Progenitor cell of endocrine pancreas (in vitro differentiated cells): ENCODE measurements around the gene ABCD1. TPM values are rescaled to one million over a fixed set of nuclear protein-coding genes. Genes with fewer than 3 reads are reported as not detected.

Source experiments
- DNase-seq: peaks from one replicate; pipeline ENCODE4 v3.0.0; 2021; ENCODE audit warnings: low spot score; ENCODE audit not compliant: unreplicated experiment
- H3K27ac Mint-ChIP-seq: 2 replicates; pipeline ENCODE4 v1.8.0; 2021; ENCODE audit warnings: mild to moderate bottlenecking, moderate library complexity, mixed read lengths
- H3K27me3 Mint-ChIP-seq: 2 replicates; pipeline ENCODE4 v1.8.0; 2021; ENCODE audit warnings: mixed read lengths
- H3K36me3 Mint-ChIP-seq: 2 replicates; pipeline ENCODE4 v1.8.0; 2022; ENCODE audit warnings: mixed read lengths; ENCODE audit not compliant: insufficient read depth
- H3K4me1 Mint-ChIP-seq: 2 replicates; pipeline ENCODE4 v1.8.0; 2021; ENCODE audit warnings: low read depth, mixed read lengths
- H3K4me3 Mint-ChIP-seq: 2 replicates; pipeline ENCODE4 v1.8.0; 2021; ENCODE audit warnings: low read depth, mild to moderate bottlenecking, moderate library complexity, mixed read lengths
- H3K9me3 Mint-ChIP-seq: 2 replicates; pipeline ENCODE4 v1.8.0; 2021; ENCODE audit warnings: low read depth, mixed read lengths
- CTCF ChIP-seq: fragments of 200-600 bp; sonication (generic); IDR thresholded peaks from one replicate; pipeline ENCODE4 v1.5.0; 2021; ENCODE audit warnings: antibody characterized with exemption, mild to moderate bottlenecking; ENCODE audit not compliant: unreplicated experiment
- total RNA-seq: library from RNA; stranded (reverse); gene quantifications from 2 replicates; pipeline ENCODE4 v1.2.1, GENCODE V29; 2021

ABCD1 gene
- total RNA-seq, 1 donor from 2014 or later = 15.2 TPM

- Mint-ChIP-seq H3K27ac (no peak overlapping the region), H3K9me3 (peaks cover 2% of the 10 kb centered on the region)
- DNase-seq = no peak
These were observed 38.0 kb downstream of the ABCD1 start for GRCh38 chrX:153762626-153763173.

GRCh38 chrX:153763298-153763932, 38.8 kb downstream of the ABCD1 start:
- Mint-ChIP-seq H3K9me3 (no peaks in the 10 kb centered on the region), H3K4me1 (peaks cover 2% of the 10 kb centered on the region), H3K27ac (no peak overlapping the region), H3K36me3 (no peaks in the 10 kb centered on the region), H3K27me3 (peaks cover 3% of the 10 kb centered on the region), H3K4me3 (no peak overlapping the region)
- no peak for DNase-seq
- no peak for TF ChIP-seq CTCF

More at GRCh38 chrX:153762626-153763173, 38.0 kb downstream of the ABCD1 start:
- Mint-ChIP-seq H3K4me1 (peaks cover 2% of the 10 kb centered on the region), H3K27me3 (peaks cover 3% of the 10 kb centered on the region), H3K36me3 (no peaks in the 10 kb centered on the region), H3K4me3 (no peak overlapping the region)
- TF ChIP-seq CTCF = no peak

GRCh38 chrX:153763989-153764755, 39.5 kb downstream of the ABCD1 start, which contains the start of gene PLXNB3:
Gene PLXNB3 (plus strand): TSS chrX:153764249. CDS start chrX:153765536, 1,287 bp downstream.
- peak; percentile 74 for TF ChIP-seq CTCF
- H3K4me3 Mint-ChIP-seq = no peak within 1 kb of the TSS
- no peak within 1 kb of the TSS for H3K27ac Mint-ChIP-seq
- peaks cover 2% of the 10 kb centered on the region for H3K4me1 Mint-ChIP-seq
- H3K9me3 Mint-ChIP-seq = no peaks in the 10 kb centered on the region
- H3K36me3 Mint-ChIP-seq = no peaks in the 10 kb centered on the region
- peaks cover 3% of the 10 kb centered on the region for H3K27me3 Mint-ChIP-seq
- peak; percentile 57 for DNase-seq

- Mint-ChIP-seq H3K9me3 (no peaks in the 10 kb centered on the region), H3K27me3 (peaks cover 3% of the 10 kb centered on the region), H3K36me3 (no peaks in the 10 kb centered on the region), H3K4me1 (peaks cover 2% of the 10 kb centered on the region), H3K27ac (no peak overlapping the region), H3K4me3 (no peak overlapping the region)
- no peak for DNase-seq
- TF ChIP-seq CTCF = no peak
These were observed 40.1 kb downstream of the ABCD1 start for GRCh38 chrX:153764786-153765137.

GRCh38 chrX:153765138-153766079, 40.8 kb downstream of the ABCD1 start:
- TF ChIP-seq CTCF = no peak
- H3K4me1 Mint-ChIP-seq = peaks cover 2% of the 10 kb centered on the region
- H3K36me3 Mint-ChIP-seq = no peaks in the 10 kb centered on the region
- H3K4me3 Mint-ChIP-seq = no peak overlapping the region
- no peak for DNase-seq
- H3K27ac Mint-ChIP-seq = no peak overlapping the region
- no peaks in the 10 kb centered on the region for H3K9me3 Mint-ChIP-seq
- peaks cover 3% of the 10 kb centered on the region for H3K27me3 Mint-ChIP-seq
